ENCODE results near the gene GOLGA6B. TPM values are rescaled to one million over a fixed set of nuclear protein-coding genes. Genes with fewer than 3 reads are reported as not detected.

GOLGA6B gene
- total RNA-seq, 2 donors from 2014 or later, result not detected

DNA sequence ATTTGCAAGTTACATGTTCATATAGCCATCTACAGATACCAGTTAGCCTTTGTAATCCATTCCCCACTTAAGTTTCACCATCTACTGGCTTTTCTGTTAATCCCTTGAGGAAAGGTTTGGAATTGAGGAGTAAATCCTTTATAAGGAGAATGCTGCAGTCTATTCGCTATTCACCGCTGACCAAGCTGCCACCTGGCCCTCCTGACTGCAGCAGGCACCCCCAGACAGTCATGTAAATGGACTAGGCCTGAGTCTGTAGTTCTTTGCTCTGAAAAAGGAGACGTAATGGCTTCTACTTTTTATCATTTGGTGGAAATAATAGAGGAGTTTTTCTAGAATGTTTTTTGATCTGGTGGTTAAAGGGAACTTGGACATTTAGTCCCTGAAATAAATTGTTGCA, 28.3 kb downstream of the GOLGA6B start:
- no peaks in the 10 kb centered on the region for H3K4me1 ChIP-seq
- intact Hi-C loops (cut with DNase I), result no loop called here

DNA sequence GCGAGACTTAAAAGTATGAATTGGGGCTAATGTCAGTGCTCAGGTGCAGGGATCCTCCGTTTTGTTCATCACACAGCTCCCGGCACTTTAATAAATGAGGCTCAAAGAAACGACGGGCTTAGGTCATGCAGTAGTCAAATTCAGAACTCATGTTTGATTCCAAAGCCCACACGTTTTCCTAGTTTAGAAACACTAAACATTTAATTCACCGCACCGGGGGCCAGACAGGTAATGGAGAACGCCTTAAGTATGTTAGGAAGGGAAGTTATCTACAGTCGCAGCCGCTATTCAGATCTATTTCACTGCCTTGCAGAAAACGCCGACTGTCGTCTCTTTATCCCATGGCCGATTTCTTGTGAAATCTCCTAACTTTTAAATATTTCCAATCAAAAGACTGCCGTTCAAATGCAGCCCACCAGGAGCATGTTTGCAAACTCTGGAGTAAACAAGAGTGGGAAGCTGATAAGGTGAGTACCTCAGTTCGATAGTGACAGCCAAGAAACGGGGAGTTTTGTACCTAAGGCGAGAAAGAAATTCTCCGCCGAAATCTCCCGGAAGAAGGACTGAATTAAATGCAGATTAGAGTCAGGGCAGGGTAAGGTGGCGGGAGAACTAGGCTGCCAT, 30.9 kb downstream of the GOLGA6B start:
- Histone ChIP-seq H3K36me3 (no peaks in the 10 kb centered on the region), H3K9ac (ENCODE audit: low read depth in 2 of 2, low read length in 2 of 2) (peak overlapping the region; percentile 65 to 71), H3K27me3 (no peaks in the 10 kb centered on the region), H3K4me3 (peak overlapping the region; percentile 65), H3K27ac (peak overlapping the region; percentile 94), H3K9me3 (no peaks in the 10 kb centered on the region), H3K4me1 (no peaks in the 10 kb centered on the region)
- intact Hi-C loops (cut with DNase I), result no loop called here
- TF ChIP-seq, protein P1, sequence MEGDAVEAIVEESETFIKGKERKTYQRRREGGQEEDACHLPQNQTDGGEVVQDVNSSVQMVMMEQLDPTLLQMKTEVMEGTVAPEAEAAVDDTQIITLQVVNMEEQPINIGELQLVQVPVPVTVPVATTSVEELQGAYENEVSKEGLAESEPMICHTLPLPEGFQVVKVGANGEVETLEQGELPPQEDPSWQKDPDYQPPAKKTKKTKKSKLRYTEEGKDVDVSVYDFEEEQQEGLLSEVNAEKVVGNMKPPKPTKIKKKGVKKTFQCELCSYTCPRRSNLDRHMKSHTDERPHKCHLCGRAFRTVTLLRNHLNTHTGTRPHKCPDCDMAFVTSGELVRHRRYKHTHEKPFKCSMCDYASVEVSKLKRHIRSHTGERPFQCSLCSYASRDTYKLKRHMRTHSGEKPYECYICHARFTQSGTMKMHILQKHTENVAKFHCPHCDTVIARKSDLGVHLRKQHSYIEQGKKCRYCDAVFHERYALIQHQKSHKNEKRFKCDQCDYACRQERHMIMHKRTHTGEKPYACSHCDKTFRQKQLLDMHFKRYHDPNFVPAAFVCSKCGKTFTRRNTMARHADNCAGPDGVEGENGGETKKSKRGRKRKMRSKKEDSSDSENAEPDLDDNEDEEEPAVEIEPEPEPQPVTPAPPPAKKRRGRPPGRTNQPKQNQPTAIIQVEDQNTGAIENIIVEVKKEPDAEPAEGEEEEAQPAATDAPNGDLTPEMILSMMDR (IDR thresholded peaks at IDR 0.05), result no peak
- DNase-seq, result peak; percentile 29

More for the DNA sequence above, 28.3 kb downstream of the GOLGA6B start:
- Histone ChIP-seq H3K27ac (no peak overlapping the region), H3K27me3 (peaks cover 2% of the 10 kb centered on the region), H3K9ac (ENCODE audit: low read depth in 2 of 2, low read length in 2 of 2) (no peak overlapping the region), H3K36me3 (no peaks in the 10 kb centered on the region), H3K4me3 (no peak overlapping the region), H3K9me3 (no peaks in the 10 kb centered on the region)
- no peak for DNase-seq
- TF ChIP-seq, protein P1 (IDR thresholded peaks at IDR 0.05), result no peak

DNA sequence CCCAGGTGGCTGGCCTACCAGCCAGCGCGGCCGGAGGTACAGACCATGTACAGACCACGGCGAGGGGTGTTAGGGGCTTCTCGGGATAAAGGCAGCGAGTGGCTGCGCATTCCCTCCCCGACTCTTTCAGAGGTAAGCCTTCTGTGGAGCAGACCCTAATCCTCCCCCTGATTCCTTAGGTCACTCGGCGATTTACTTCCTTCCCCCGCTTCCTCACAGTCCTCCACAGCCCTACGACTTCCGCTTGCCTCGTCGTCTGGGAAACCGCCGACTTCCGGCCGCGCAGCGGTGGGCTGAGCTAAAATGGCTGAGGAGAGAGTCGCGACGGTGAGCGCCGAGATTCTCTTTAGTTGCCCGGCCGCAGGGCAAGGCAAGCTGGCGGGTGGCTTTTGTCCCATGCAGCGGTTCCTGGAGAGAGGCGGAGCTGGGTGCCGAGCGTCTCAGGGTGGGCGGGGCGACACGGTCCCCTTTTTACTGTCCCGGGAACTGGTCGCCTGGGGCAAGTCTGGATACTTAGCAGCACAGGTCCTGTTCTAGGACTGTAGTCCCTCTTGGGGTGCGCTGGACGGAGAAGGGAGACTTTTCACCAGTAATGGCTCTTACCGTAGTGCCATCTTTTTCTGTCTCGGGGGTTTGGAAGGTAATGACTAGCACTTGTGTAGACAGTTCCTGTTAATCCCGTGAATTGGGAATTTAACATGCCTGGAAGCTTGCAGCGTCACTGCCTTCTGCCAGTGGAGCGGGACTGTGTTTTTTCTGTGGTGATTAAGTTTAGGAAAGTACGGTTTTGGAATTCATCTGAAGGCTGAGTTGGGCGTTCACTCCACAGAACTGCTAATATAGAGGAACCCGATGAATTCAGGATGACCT, 31.7 kb downstream of the GOLGA6B start, which contains the start of the genes BBS4 and HIGD2B:
Gene BBS4 (plus strand): TSS at position 283 of the 870 bp plus-strand sequence. CDS start 21 bp downstream, at position 304.
Gene HIGD2B (minus strand): TSS at position 258 of the 870 bp plus-strand sequence. CDS start 9,808 bp downstream, outside the sequence.
- TF ChIP-seq, protein P1 (IDR thresholded peaks at IDR 0.05), result no peak
- Histone ChIP-seq H3K4me1 (no peaks in the 10 kb centered on the region), H3K36me3 (no peaks in the 10 kb centered on the region), H3K27me3 (no peaks in the 10 kb centered on the region), H3K9me3 (no peaks in the 10 kb centered on the region), H3K9ac (ENCODE audit: low read depth in 2 of 2, low read length in 2 of 2) (peak within 1 kb of the TSS; percentile 65 to 71), H3K4me3 (peak within 1 kb of the TSS; percentile 65), H3K27ac (peak within 1 kb of the TSS; percentile 94)
- intact Hi-C loops (cut with DNase I), result no loop called here
- DNase-seq, result peak; percentile 91

DNA sequence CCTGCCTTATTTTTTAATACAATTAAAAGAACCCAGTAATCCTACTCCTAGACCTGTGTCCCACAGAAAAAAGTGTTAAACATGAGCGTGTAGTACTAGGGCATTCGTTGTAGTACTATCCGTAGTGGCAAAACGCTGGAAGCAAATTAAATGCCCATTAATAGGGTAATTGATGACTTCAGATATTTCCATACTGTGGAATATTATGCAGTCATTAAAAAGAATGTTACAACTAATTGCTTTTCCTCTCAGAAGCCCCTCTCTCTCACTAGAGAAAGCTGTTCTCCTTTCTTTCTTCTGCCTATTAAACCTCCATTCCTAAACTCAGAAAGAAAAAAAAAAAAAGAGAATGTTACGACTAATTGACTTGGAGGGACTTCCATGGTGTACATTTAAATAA, 34.2 kb downstream of the GOLGA6B start:
- no peak for DNase-seq
- Histone ChIP-seq H3K36me3 (no peaks in the 10 kb centered on the region), H3K9ac (ENCODE audit: low read depth in 2 of 2, low read length in 2 of 2) (no peak overlapping the region), H3K4me1 (no peaks in the 10 kb centered on the region), H3K4me3 (no peak overlapping the region), H3K27me3 (no peaks in the 10 kb centered on the region), H3K9me3 (no peaks in the 10 kb centered on the region), H3K27ac (no peak overlapping the region)
- intact Hi-C loops (cut with DNase I), result no loop called here
- TF ChIP-seq, protein P1 (IDR thresholded peaks at IDR 0.05), result no peak

DNA sequence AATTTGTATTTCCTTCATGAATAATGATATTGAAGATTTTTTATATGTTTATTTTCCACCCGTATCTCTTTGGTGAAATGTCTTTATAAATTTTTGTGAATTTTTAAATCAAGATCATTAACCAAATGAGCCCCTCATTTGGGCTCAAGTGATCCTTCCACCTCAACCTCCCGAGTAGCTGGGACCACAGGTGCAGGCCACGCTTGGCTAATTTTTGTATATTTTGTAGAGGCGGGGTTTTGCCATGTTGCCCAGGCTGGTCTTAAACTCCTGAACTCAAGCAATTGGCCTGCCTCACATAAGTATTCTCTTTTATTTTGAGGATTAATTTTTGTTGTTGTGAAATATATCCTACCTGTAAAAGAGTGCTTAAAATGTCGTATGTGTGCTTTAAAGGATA, 36.4 kb downstream of the GOLGA6B start:
- Histone ChIP-seq H3K27ac (no peak overlapping the region), H3K4me3 (no peak overlapping the region), H3K4me1 (no peaks in the 10 kb centered on the region), H3K9ac (ENCODE audit: low read depth in 2 of 2, low read length in 2 of 2) (no peak overlapping the region), H3K36me3 (no peaks in the 10 kb centered on the region), H3K27me3 (no peaks in the 10 kb centered on the region), H3K9me3 (no peaks in the 10 kb centered on the region)
- no peak for DNase-seq
- intact Hi-C loops (cut with DNase I), result no loop called here
- TF ChIP-seq, protein P1 (IDR thresholded peaks at IDR 0.05), result no peak

All from colonic mucosa (tissue), 4 donors.